GM12878 (cell line): ENCODE data around the gene KCNS1. TPM values are rescaled to one million over a fixed set of nuclear protein-coding genes. Genes with fewer than 3 reads are reported as not detected.

Source experiments
- ATAC-seq: fragments of 200-7000 bp; cut with Tn5 transposase; 3 replicates; pipeline ENCODE4 v1.9.1; 2020; ENCODE audit warnings: mild to moderate bottlenecking, moderate library complexity
- BruUV-seq: library from RNA; stranded (reverse); fragments of 400-500 nt; replicated peaks from 2 replicates; lab custom pipeline; 2021; lab: Mats Ljungman, UMichigan
- CTCF ChIA-PET: fragments of 300-600 bp; sonication (Branson Sonifier 250); formaldehyde crosslinking; extraction: SDS; loops from one replicate; lab custom pipeline; 2021; ENCODE audit warnings: inconsistent platforms; lab: Yijun Ruan, JAX
- POLR2A ChIA-PET: fragments of 350-600 bp; formaldehyde crosslinking; extraction: SDS; loops from one replicate; lab custom pipeline; 2021; ENCODE audit warnings: inconsistent platforms; lab: Charles Lee
- RAD21 ChIA-PET: fragments of 300-600 bp; sonication (Branson Sonifier 250); formaldehyde crosslinking; loops from one replicate; lab custom pipeline; 2023; ENCODE audit warnings: antibody characterized with exemption; ENCODE audit not compliant: unreplicated experiment; lab: Charles Lee
- SMC1A ChIA-PET: fragments of 300-600 bp; sonication (Branson Sonifier 250); formaldehyde crosslinking; loops from one replicate; lab custom pipeline; 2023; ENCODE audit not compliant: unreplicated experiment, uncharacterized antibody; lab: Charles Lee
- DNase-seq: peaks from one replicate; pipeline ENCODE4 v3.0.0-alpha.2; 2011; ENCODE audit warnings: low read depth, low spot score
- FAIRE-seq: peaks from 3 replicates; lab custom pipeline; 2011; peaks lifted over from hg19 to GRCh38; lab: Jason Lieb, UNC
- H2AFZ ChIP-seq: 2 replicates; pipeline ENCODE4 v1.6.0; 2011; ENCODE audit warnings: low read depth, low read length, control low read depth; ENCODE audit not compliant: control insufficient read depth
- H3K27ac ChIP-seq: 2 replicates; pipeline ENCODE4 v1.5.1; 2011; ENCODE audit warnings: control low read depth; ENCODE audit not compliant: control insufficient read depth, insufficient read depth
- H3K27me3 ChIP-seq, 2 experiments: replicated peaks in 1 of 2; 2 replicates each; pipeline versions ENCODE4 v1.6.0 to v1.6.1; 2011; ENCODE audit warnings: low read length in 1 of 2; ENCODE audit not compliant: control insufficient read depth in 2 of 2, insufficient read depth in 2 of 2
- H3K36me3 ChIP-seq, 2 experiments: 2 replicates each; pipeline ENCODE4 v1.5.1; 2011; ENCODE audit warnings: low read length in 1 of 2; ENCODE audit not compliant: control insufficient read depth in 2 of 2, insufficient read depth in 2 of 2
- H3K4me1 ChIP-seq: 2 replicates; pipeline ENCODE4 v1.6.1; 2011; ENCODE audit warnings: mild to moderate bottlenecking, low read length, moderate library complexity, mixed read lengths; ENCODE audit not compliant: control insufficient read depth, insufficient read depth
- H3K4me2 ChIP-seq: 2 replicates; pipeline ENCODE4 v1.6.0; 2011; ENCODE audit warnings: control low read depth; ENCODE audit not compliant: control insufficient read depth, insufficient read depth
- H3K4me3 ChIP-seq: fragments of 200-600 bp; sonication (generic); 2 replicates; pipeline ENCODE4 v1.5.1; 2016
- H3K79me2 ChIP-seq: 2 replicates; pipeline ENCODE4 v1.6.0; 2011; ENCODE audit warnings: low read length; ENCODE audit not compliant: control insufficient read depth, insufficient read depth
- H3K9ac ChIP-seq: 2 replicates; pipeline ENCODE4 v1.8.0; 2011; ENCODE audit warnings: low read length, control low read depth, mixed read lengths; ENCODE audit not compliant: control insufficient read depth, insufficient read depth
- H3K9me3 ChIP-seq: replicated peaks from 3 replicates; pipeline ENCODE4 v1.5.1; 2011; ENCODE audit warnings: mild to moderate bottlenecking, low read length; ENCODE audit not compliant: control insufficient read depth, insufficient read depth
- H4K20me1 ChIP-seq: 2 replicates; pipeline ENCODE4 v1.6.0; 2011; ENCODE audit not compliant: control insufficient read depth, insufficient read depth
- BACH1 ChIP-seq: fragments of 450-650 bp; IDR thresholded peaks from 2 replicates; pipeline ENCODE4 v1.6.1; 2017; ENCODE audit warnings: mild to moderate bottlenecking, borderline replicate concordance
- CHD1 ChIP-seq: IDR thresholded peaks from 2 replicates; pipeline ENCODE4 v1.6.1; 2012; ENCODE audit warnings: low read depth, low read length, improper control_type of control experiment
- CHD4 ChIP-seq: fragments of 200-600 bp; sonication (generic); IDR thresholded peaks from 2 replicates; pipeline ENCODE4 v1.6.1; 2016; ENCODE audit warnings: mild to moderate bottlenecking
- ETV6 ChIP-seq, 2 experiments: fragments of 450-650 bp in 1 of 2; IDR thresholded peaks in 1 of 2; conservative IDR thresholded peaks in 1 of 2; 2 replicates each; pipeline ENCODE4 v1.6.1; 2014; ENCODE audit warnings: antibody characterized with exemption in 1 of 2, borderline replicate concordance in 1 of 2, low read depth in 1 of 2, mild to moderate bottlenecking in 1 of 2, moderate library complexity in 1 of 2
- FOXK2 ChIP-seq: fragments of 450-650 bp; IDR thresholded peaks from 2 replicates; pipeline ENCODE4 v1.6.1; 2017; ENCODE audit warnings: mild to moderate bottlenecking, moderate library complexity
- GATAD2B ChIP-seq: fragments of 450-650 bp; conservative IDR thresholded peaks from 2 replicates; pipeline ENCODE4 v1.6.1; 2017; ENCODE audit warnings: low read depth, mild to moderate bottlenecking, moderate library complexity
- MEF2A ChIP-seq: IDR thresholded peaks from 2 replicates; pipeline ENCODE4 v1.6.1; 2011; ENCODE audit warnings: low read depth, mild to moderate bottlenecking, low read length, moderate library complexity; ENCODE audit not compliant: insufficient read depth
- MTA2 ChIP-seq: fragments of 450-650 bp; IDR thresholded peaks from 2 replicates; pipeline ENCODE4 v1.6.1; 2016; ENCODE audit warnings: low read depth, mild to moderate bottlenecking, moderate library complexity
- NRF1 ChIP-seq: conservative IDR thresholded peaks from 2 replicates; pipeline ENCODE4 v1.6.1; 2011; ENCODE audit warnings: mild to moderate bottlenecking, low read depth, low read length, improper control_type of control experiment
- RAD51 ChIP-seq: fragments of 450-650 bp; IDR thresholded peaks from 2 replicates; pipeline ENCODE4 v1.6.1; 2016; ENCODE audit warnings: moderate library complexity, mild to moderate bottlenecking, inconsistent platforms
- SIX5 ChIP-seq: IDR thresholded peaks from 2 replicates; pipeline ENCODE4 v1.6.1; 2011; ENCODE audit warnings: mild to moderate bottlenecking, low read depth, low read length, moderate library complexity; ENCODE audit not compliant: severe bottlenecking
- STAT3 ChIP-seq: IDR thresholded peaks from 2 replicates; pipeline ENCODE4 v1.6.1; 2011; ENCODE audit warnings: low read depth, low read length, improper control_type of control experiment
- YY1 ChIP-seq: IDR thresholded peaks from 2 replicates; pipeline ENCODE4 v1.6.1; 2011; ENCODE audit warnings: low read depth, mild to moderate bottlenecking, low read length
- ZBED1 ChIP-seq: IDR thresholded peaks from 2 replicates; pipeline ENCODE4 v1.6.1; 2016; ENCODE audit warnings: borderline replicate concordance
- ZBTB11 ChIP-seq: fragments of 450-650 bp; formaldehyde crosslinking; IDR thresholded peaks from 2 replicates; pipeline ENCODE4 v1.5.0; 2022; ENCODE audit warnings: mild to moderate bottlenecking, missing genetic modification characterization
- ZNF24 ChIP-seq: fragments of 450-650 bp; IDR thresholded peaks from 2 replicates; pipeline ENCODE4 v1.6.1; 2017; ENCODE audit warnings: antibody characterized with exemption, mild to moderate bottlenecking
- WGBS: methylation state at CpG from one replicate; pipeline ENCODE4 v1.1.6; 2016; ENCODE audit warnings: low lambda C conversion rate; ENCODE audit not compliant: insufficient replicate concordance, insufficient coverage; ENCODE audit errors: missing lambda C conversion rate; 5-methylcytosine and 5-hydroxymethylcytosine counted together
- in situ Hi-C: fragments of 300-500 bp; cut with MboI; formaldehyde crosslinking; loops from 9 replicates; pipeline ENCODE4 v1.14.3; 2018; ENCODE audit warnings: mixed read lengths
- intact Hi-C: fragments of 100-400 bp; cut with micrococcal nuclease; formaldehyde crosslinking; loops from one replicate; pipeline ENCODE4 v1.14.2; 2022; ENCODE audit not compliant: unreplicated experiment
- polyA plus RNA-seq, 11 experiments: library from polyadenylated mRNA; depleted of rRNA in 4 of 11; unstranded in 6 of 11; stranded (reverse) in 5 of 11; fragments of >200 nt; fragmentation: Nextera tagmentation in 4 of 11; fragmentation: Illumina TruSeq in 1 of 11; extraction: Ambion mirVana in 4 of 11; extraction: Trizol in 1 of 11; gene quantifications; 1 replicate in 1 of 11; 2 replicates in 10 of 11; pipeline versions ENCODE4 v1.2.1 to v1.2.3, GENCODE V29; 2011 to 2016; ENCODE audit warnings: inconsistent platforms in 2 of 11, missing spikeins in 2 of 11, low read depth in 1 of 11
- total RNA-seq, 4 experiments: library from RNA; depleted of rRNA in 3 of 4; stranded (reverse); fragments of >200 nt in 3 of 4; fragmentation: Illumina TruSeq in 1 of 4; extraction: Trizol in 1 of 4; gene quantifications; 2 replicates each; pipeline versions ENCODE4 v1.2.1 to v1.2.3, GENCODE V29; 2013 to 2021

KCNS1 gene
- total and polyA plus RNA-seq, 10 of the 15 experiments (the other 5 are each of a cell fraction or from before 2014, with no cell fraction given): not detected

DNA sequence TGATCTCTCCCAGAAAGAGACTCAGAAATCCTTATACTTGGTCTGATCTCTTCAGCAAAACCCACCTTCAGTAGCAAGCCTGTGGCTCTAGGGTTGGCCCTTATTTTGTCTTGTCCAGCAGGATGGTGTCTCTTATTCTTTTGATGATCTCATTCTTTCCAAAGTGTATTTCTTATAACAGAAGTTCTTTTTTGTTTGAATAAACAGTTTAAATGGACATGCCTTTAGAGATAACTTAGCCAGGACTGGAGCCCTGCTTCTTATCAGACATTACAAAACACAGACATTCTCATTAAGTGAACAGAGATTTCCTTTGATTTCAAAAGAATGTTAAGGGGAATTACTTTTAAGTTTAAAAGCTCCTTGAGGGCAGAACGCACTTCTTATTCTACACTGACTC, 31.7 kb downstream of the KCNS1 start (continued):
- TF ChIP-seq ZBTB11 (CRISPR knock-in tag): no peak
- TF ChIP-seq CHD1: no peak
- no peak for TF ChIP-seq GATAD2B
- no peak for TF ChIP-seq RAD51
- TF ChIP-seq NRF1: no peak
- no peak for TF ChIP-seq CHD4
- no peak for TF ChIP-seq BACH1
- no peak for TF ChIP-seq ZNF24
- TF ChIP-seq, all 136 proteins: peak for 0

DNA sequence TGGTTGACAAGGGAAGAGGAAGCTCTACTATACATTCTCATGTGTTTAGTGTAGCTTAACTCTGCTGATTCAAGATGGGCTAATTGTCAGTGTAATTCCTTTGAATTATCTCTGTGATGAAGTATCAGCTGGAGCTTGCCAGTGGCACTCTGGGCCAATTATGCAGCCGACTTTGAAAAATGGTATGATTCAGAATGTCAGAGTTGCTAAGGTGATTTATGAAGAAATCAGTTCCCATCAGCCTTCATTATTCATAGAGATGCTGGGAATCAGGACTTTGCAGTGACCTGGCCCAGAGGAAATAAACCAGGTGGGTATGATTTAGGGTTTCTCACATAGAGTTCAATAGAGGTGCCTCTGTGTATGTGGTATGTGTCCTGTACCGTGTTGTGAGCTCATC, 33.4 kb downstream of the KCNS1 start:
- H3K4me2 ChIP-seq: no peak overlapping the region
- TF ChIP-seq FOXK2 (no peak), ZBED1 (no peak), SIX5 (no peak), YY1 (no peak), MEF2A (no peak), STAT3 (no peak), ZNF24 (no peak), ETV6 (conservative IDR thresholded peaks at IDR 0.05 in 1 of 2, IDR thresholded peaks at IDR 0.05 in 1 of 2; ENCODE audit: borderline replicate concordance in 1 of 2, low read depth in 1 of 2) (no peak), MTA2 (no peak)
- TF ChIP-seq, all 136 proteins: peak for 0
- intact Hi-C loops: no loop called here
- Histone ChIP-seq H2AFZ (no peak overlapping the region), H3K27me3 (no peaks in the 10 kb centered on the region), H3K79me2 (peaks cover 18% of the 10 kb centered on the region), H3K4me1 (no peaks in the 10 kb centered on the region), H3K9me3 (no peaks in the 10 kb centered on the region), H4K20me1 (no peaks in the 10 kb centered on the region; the same call in 1 of the 2 replicates), H3K27ac (no peak overlapping the region), H3K9ac (no peak overlapping the region), H3K4me3 (no peak overlapping the region), H3K36me3 (peaks cover 3 to 25% of the 10 kb centered on the region in 2 experiments)
- SMC1A ChIA-PET: interaction anchor here (1.7 to 2.1 kb wide), 2 partner anchors 17 to 23 kb away, joined by 8 read pairs; no protein-coding TSS in a partner anchor
- no peak for FAIRE-seq
- CTCF ChIA-PET: interaction anchor here (1.0 to 2.4 kb wide), 3 partner anchors 24 to 142 kb away, joined by 3 to 11 read pairs (median 4); no protein-coding TSS in a partner anchor
- POLR2A ChIA-PET: no interaction called here
- no peak for DNase-seq
- no peak for ATAC-seq
- BruUV-seq: no TSS peak
- in situ Hi-C loops: no loop called here
- RAD21 ChIA-PET: interaction anchor here (0.6 to 1.0 kb wide), 2 partner anchors 9 to 152 kb away, joined by 3 read pairs; no protein-coding TSS in a partner anchor
- WGBS: 98% methylated on average over 2 of the region's 2 CpGs
